K562 (cell line): Measurements from ENCODE around the gene API5. TPM values are rescaled to one million over a fixed set of nuclear protein-coding genes. Genes with fewer than 3 reads are reported as not detected.

Source experiments
- DACH1 ChIP-seq: fragments of 450-650 bp; IDR thresholded peaks from 2 replicates; pipeline ENCODE4 v1.6.1; 2018; ENCODE audit not compliant: partially characterized antibody
- FOXK2 ChIP-seq, 2 experiments: fragments of 450-650 bp; IDR thresholded peaks in 1 of 2; conservative IDR thresholded peaks in 1 of 2; 2 replicates each; pipeline ENCODE4 v1.6.1; 2016; ENCODE audit warnings: low read depth in 2 of 2, mild to moderate bottlenecking in 1 of 2
- HDAC1 ChIP-seq, 2 experiments: fragments of 450-650 bp; IDR thresholded peaks; 2 replicates each; pipeline ENCODE4 v1.6.1; 2016 to 2017; ENCODE audit warnings: inconsistent platforms in 1 of 2, mild to moderate bottlenecking in 1 of 2, moderate library complexity in 1 of 2
- KAT7 ChIP-seq: sonication (generic); formaldehyde crosslinking; IDR thresholded peaks from 2 replicates; pipeline ENCODE4 v1.8.0; 2022; ENCODE audit warnings: missing genetic modification reagents, mild to moderate bottlenecking, borderline replicate concordance
- MGA ChIP-seq: fragments of 450-650 bp; IDR thresholded peaks from 2 replicates; pipeline ENCODE4 v1.6.1; 2016; ENCODE audit warnings: mild to moderate bottlenecking, moderate library complexity
- MNT ChIP-seq, 2 experiments: fragments of 450-650 bp; conservative IDR thresholded peaks; 2 replicates each; pipeline ENCODE4 v1.6.1; 2017; ENCODE audit warnings: mild to moderate bottlenecking in 2 of 2, moderate library complexity in 2 of 2
- NCOA1 ChIP-seq: fragments of 450-650 bp; IDR thresholded peaks from 2 replicates; pipeline ENCODE4 v1.6.1; 2016; ENCODE audit warnings: low read depth
- NKRF ChIP-seq: fragments of 450-650 bp; IDR thresholded peaks from 2 replicates; pipeline ENCODE4 v1.6.1; 2016; ENCODE audit warnings: borderline replicate concordance
- SIN3A ChIP-seq, 2 experiments: fragments of 150-350 bp in 1 of 2; IDR thresholded peaks; 2 replicates each; pipeline ENCODE4 v1.6.1; 2011 to 2016; ENCODE audit warnings: borderline replicate concordance in 2 of 2, low read depth in 2 of 2, low read length in 2 of 2, mild to moderate bottlenecking in 2 of 2, moderate library complexity in 2 of 2; ENCODE audit not compliant: control insufficient read depth in 1 of 2
- TBP ChIP-seq: optimal IDR thresholded peaks from 2 replicates; pipeline ENCODE3; 2011; ENCODE audit warnings: low read depth, low read length, improper control_type of control experiment
- polyA plus RNA-seq, 8 experiments: library from polyadenylated mRNA; depleted of rRNA in 4 of 8; stranded (reverse) in 5 of 8; unstranded in 3 of 8; fragments of >200 nt; fragmentation: Nextera tagmentation in 2 of 8; fragmentation: Illumina TruSeq in 1 of 8; extraction: Ambion mirVana in 2 of 8; extraction: Trizol in 1 of 8; gene quantifications; 2 replicates each; pipeline versions ENCODE4 v1.2.1 to v1.2.3, GENCODE V29; 2011 to 2014; ENCODE audit warnings: inconsistent platforms in 1 of 8, missing spikeins in 1 of 8
- total RNA-seq, 7 experiments: library from RNA; depleted of rRNA in 6 of 7; stranded (reverse); fragments of >200 nt in 6 of 7; fragmentation: Illumina TruSeq in 2 of 7; extraction: Trizol in 2 of 7; gene quantifications; 2 replicates each; pipeline versions ENCODE4 v1.2.1 to v1.2.3, GENCODE V29; 2011 to 2021; ENCODE audit warnings: low replicate concordance in 1 of 7

The API5 gene
- total and polyA plus RNA-seq, 9 of the 15 experiments (the other 6 are each of a cell fraction or from before 2014, with no cell fraction given), result 59.8 to 146 (median 123) TPM

- TF ChIP-seq MGA (0 out of 2 replicates have a peak, but pooled peaks have one; percentile 17), FOXK2 (conservative IDR thresholded peaks at IDR 0.05 in 1 of 2, IDR thresholded peaks at IDR 0.05 in 1 of 2; ENCODE audit: low read depth in 2 of 2) (0 out of 4 replicates have a peak, but pooled peaks of 1 of the 2 experiments have one; percentile 11), HDAC1 (IDR thresholded peaks at IDR 0.05) (peak in 1 of 2 experiments; percentile 8; a peak in 1 of 4 replicates), TBP (no peak), NCOA1 (no peak), KAT7 (peak; percentile 2; the same call in 1 of the 2 replicates), SIN3A (IDR thresholded peaks at IDR 0.05; ENCODE audit: borderline replicate concordance in 2 of 2, control insufficient read depth in 1 of 2, low read depth in 2 of 2, low read length in 2 of 2) (peak in 1 of 2 experiments; percentile 17; a peak in 1 of 4 replicates), MNT (conservative IDR thresholded peaks at IDR 0.05) (0 out of 4 replicates have a peak, but pooled peaks of 1 of the 2 experiments have one; percentile 54), NKRF (0 out of 2 replicates have a peak, but pooled peaks have one; percentile 16), DACH1 (no peak)
Measured at GRCh38 chr11:43359422-43359818, 47.6 kb downstream of the API5 start (continued).
